Uterine smooth muscle cell (primary cell): Measurements from ENCODE around the gene YRDC. TPM values are rescaled to one million over a fixed set of nuclear protein-coding genes. Genes with fewer than 3 reads are reported as not detected.

Experiments
- total RNA-seq: library from RNA; depleted of rRNA; stranded (reverse); fragments of >200 nt; gene quantifications from 2 replicates; pipeline ENCODE4 v1.2.3, GENCODE V29; 2014

Gene YRDC, protein sequence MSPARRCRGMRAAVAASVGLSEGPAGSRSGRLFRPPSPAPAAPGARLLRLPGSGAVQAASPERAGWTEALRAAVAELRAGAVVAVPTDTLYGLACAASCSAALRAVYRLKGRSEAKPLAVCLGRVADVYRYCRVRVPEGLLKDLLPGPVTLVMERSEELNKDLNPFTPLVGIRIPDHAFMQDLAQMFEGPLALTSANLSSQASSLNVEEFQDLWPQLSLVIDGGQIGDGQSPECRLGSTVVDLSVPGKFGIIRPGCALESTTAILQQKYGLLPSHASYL
- total RNA-seq: 19.6 and 22.8 TPM in 2 replicates

DNA sequence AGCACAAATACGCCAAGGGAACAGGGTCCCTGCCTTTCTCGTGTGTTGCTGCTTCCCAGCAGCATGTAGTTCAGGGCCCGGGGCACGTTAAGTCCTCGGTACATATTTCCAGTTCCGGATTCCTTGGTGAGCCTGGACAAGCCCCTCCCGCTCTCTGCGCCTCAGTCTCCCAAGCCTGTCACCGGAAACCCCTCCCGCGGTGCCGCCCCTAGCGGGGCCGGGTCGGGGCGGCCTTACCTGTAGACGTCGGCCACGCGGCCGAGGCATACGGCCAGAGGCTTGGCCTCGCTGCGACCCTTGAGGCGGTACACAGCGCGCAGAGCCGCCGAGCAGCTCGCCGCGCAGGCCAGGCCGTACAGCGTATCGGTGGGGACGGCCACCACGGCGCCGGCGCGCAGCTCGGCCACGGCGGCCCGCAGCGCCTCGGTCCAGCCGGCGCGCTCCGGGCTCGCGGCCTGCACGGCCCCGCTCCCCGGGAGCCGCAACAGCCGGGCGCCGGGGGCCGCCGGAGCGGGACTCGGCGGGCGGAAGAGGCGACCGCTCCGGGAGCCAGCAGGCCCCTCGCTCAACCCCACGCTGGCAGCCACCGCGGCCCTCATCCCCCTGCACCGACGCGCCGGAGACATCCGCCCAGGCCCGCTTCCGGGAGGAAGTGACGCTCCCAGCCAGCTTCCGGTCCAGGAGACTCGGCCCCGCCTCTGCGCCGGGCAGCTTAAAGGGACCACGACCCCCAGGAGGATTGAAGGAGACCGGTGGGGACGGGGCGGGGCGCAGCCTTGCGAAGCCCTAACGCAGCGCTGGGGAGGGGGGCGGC lies at the start of gene YRDC, which contains the start of gene C1orf122:
YRDC (minus strand) TSS at position 654 of the 814 bp plus-strand sequence; CDS start at position 626, 28 bp downstream.
C1orf122 (plus strand) TSS at position 236 of the 814 bp plus-strand sequence. CDS start 615 bp downstream, outside the sequence.

DNA sequence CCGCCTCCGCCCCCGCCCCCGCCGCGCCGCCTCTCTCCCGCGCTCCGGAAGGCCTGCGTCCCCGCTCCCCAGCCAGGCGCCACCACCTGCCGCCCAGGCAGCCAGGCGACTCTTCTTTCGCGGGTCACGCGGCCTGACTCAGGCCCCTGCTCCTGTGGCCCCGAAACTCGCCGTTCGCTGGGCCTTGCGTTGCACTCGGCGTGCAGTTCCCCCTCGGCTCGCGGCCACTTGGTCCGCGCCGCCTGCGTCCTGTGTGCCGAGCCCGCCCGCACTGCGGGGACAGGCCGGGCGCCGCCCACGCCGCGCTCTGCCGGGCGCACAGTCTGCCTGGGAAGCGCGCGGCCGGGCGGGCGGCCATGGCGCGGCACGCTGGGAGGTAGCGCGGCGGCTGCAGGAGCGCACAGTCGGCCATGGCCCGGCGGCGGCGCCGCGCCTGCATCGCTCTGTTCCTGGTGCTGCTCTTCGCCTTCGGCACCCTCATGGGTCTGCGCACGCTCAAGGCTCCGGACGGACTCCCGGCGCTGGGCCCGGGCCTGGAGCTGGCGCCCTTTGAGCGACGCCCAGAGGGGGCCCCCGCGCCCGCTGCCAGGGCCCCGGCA lies 14.1 kb downstream of the YRDC start, which contains the start of gene MANEAL:
MANEAL (plus strand) TSS at position 75 of the 599 bp plus-strand sequence; CDS start at position 411, 336 bp downstream.

DNA sequence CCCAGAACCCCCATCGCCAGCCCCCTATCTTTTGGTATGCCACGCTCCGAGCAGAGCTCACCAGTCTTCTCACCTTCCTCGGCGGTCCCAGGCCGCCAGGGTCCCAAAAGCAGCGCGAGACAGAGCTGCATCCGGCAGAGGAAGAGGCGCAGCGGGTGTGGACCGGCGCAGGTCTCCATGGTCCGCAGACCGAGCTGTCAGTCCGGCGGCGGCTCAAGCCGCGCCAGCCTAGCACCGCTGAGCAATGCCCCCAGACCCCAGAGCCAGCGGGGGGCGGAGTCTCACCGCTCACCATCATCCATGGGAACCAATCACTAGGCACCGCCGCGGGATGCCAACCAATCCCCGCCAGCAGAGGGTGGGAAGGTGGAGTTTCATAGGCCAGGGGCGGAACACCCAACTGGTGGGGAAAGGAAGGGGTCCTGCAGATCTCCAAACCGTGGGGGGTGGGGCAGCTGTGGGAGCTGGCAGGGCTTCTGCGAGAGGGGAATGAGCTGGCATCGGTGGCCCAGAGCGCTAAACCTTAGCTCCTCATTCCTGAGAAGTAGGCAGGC lies 43.0 kb downstream of the YRDC start, which contains the start of gene EPHA10:
EPHA10 (minus strand) TSS at position 233 of the 554 bp plus-strand sequence; CDS start at position 179, 54 bp downstream.

Other genes with a start within 250 kb of the YRDC start
- gene GNL2, start 212.3 kb downstream of the YRDC start, total RNA-seq: 74.6 and 104 TPM in 2 replicates
- 0.11 and 0.25 TPM in 2 replicates for gene RSPO1, start 173.3 kb downstream of the YRDC start, total RNA-seq
- gene CDCA8, start 115.7 kb downstream of the YRDC start, total RNA-seq: 5.2 and 27.9 TPM in 2 replicates
- under 0.01 TPM in 1 of 2 replicates, not detected in the other for gene EPHA10, start 43.1 kb downstream of the YRDC start, total RNA-seq
- 0.44 and 0.50 TPM in 2 replicates for gene MANEAL, start 14.4 kb downstream of the YRDC start, total RNA-seq
- gene C1orf122, start 418 bp downstream of the YRDC start, total RNA-seq: 18.2 and 205 TPM in 2 replicates
- gene MTF1, start 51.4 kb upstream of the YRDC start, total RNA-seq: 3.0 and 3.2 TPM in 2 replicates
- gene INPP5B, start 138.8 kb upstream of the YRDC start, total RNA-seq: 29.7 and 33.0 TPM in 2 replicates
- gene SF3A3, start 181.8 kb upstream of the YRDC start, total RNA-seq: 106 and 177 TPM in 2 replicates
- gene FHL3, start 197.3 kb upstream of the YRDC start, total RNA-seq: 11.7 and 15.2 TPM in 2 replicates
- 41.1 and 56.1 TPM in 2 replicates for gene UTP11, start 204.5 kb upstream of the YRDC start, total RNA-seq
- not detected in 2 replicates for gene POU3F1, start 238.6 kb upstream of the YRDC start, total RNA-seq